SK-N-SH treated with all-trans-retinoic acid at 6 μM for 48 hours (cell line): ENCODE results near the gene FAM89A.

ENCODE experiments used
- BACH2 ChIP-seq: fragments of 250-450 bp; sonication (Bioruptor Pico); IDR thresholded peaks from 2 replicates; pipeline ENCODE4 v1.9.0; 2021; ENCODE audit warnings: mild to moderate bottlenecking, borderline replicate concordance
- GLIS3 ChIP-seq: fragments of 250-450 bp; sonication (Bioruptor Pico); IDR thresholded peaks from 2 replicates; pipeline ENCODE4 v1.5.0; 2020; ENCODE audit warnings: mild to moderate bottlenecking, moderate library complexity
- OSR1 ChIP-seq: fragments of 250-450 bp; sonication (Bioruptor Pico); IDR thresholded peaks from 2 replicates; pipeline ENCODE4 v1.8.0; 2022; ENCODE audit warnings: moderate library complexity, mild to moderate bottlenecking, inconsistent platforms
- TF ChIP-seq, protein P1 (sequence below): fragments of 250-450 bp; sonication (Bioruptor Pico); IDR thresholded peaks from 2 replicates; pipeline ENCODE4 v1.5.1; 2020; ENCODE audit warnings: low read depth, mild to moderate bottlenecking, moderate library complexity
- TF ChIP-seq, protein P2 (sequence below): fragments of 250-450 bp; sonication (Bioruptor Pico); IDR thresholded peaks from 2 replicates; pipeline ENCODE4 v1.5.1; 2021; ENCODE audit warnings: mild to moderate bottlenecking, moderate library complexity

DNA sequence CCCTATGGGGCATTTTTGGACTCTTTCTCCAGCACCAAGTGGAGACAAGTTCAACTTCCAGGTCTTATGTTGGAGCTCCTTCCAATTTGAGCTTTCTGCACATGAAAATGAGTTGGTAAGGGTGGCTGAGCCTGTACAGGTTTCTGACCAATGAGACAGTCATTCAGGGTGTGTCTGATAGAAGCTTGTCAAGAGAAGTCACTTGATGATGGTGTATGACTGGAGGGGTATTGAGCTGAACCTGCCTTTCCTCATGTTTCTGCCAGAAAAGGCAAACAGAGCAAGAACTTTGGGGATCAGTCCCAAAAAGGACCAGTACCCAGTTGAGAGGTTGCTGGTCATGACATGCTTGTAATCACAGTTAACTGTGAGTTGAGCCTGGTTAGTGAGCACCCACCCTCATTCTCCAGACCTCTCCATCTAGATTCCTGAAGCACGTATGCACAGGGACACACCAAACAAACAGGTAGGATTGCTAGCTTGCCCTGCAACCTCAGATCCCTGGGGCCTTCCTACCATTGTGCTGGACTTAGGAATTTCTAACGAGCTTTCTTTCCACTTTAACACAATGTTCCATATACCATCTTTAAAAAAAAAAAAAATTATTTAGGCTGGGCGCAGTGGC is 26.6 kb downstream of the FAM89A start:
- TF ChIP-seq GLIS3 (CRISPR knock-in tag) (no peak), OSR1 (CRISPR knock-in tag) (no peak), BACH2 (CRISPR knock-in tag) (no peak)
- TF ChIP-seq, protein P1, sequence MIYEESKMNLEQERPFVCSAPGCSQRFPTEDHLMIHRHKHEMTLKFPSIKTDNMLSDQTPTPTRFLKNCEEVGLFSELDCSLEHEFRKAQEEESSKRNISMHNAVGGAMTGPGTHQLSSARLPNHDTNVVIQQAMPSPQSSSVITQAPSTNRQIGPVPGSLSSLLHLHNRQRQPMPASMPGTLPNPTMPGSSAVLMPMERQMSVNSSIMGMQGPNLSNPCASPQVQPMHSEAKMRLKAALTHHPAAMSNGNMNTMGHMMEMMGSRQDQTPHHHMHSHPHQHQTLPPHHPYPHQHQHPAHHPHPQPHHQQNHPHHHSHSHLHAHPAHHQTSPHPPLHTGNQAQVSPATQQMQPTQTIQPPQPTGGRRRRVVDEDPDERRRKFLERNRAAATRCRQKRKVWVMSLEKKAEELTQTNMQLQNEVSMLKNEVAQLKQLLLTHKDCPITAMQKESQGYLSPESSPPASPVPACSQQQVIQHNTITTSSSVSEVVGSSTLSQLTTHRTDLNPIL (CRISPR knock-in tag), result no peak
- TF ChIP-seq, protein P2, sequence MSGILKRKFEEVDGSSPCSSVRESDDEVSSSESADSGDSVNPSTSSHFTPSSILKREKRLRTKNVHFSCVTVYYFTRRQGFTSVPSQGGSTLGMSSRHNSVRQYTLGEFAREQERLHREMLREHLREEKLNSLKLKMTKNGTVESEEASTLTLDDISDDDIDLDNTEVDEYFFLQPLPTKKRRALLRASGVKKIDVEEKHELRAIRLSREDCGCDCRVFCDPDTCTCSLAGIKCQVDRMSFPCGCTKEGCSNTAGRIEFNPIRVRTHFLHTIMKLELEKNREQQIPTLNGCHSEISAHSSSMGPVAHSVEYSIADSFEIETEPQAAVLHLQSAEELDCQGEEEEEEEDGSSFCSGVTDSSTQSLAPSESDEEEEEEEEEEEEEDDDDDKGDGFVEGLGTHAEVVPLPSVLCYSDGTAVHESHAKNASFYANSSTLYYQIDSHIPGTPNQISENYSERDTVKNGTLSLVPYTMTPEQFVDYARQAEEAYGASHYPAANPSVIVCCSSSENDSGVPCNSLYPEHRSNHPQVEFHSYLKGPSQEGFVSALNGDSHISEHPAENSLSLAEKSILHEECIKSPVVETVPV (CRISPR knock-in tag), result no peak
